HT1080 (cell line): ENCODE results near the gene SPAG6. TPM values are rescaled to one million over a fixed set of nuclear protein-coding genes. Genes with fewer than 3 reads are reported as not detected.
"Not testable (repeated sequence)": the region's sequence is repeated elsewhere in the genome, so short reads cannot be mapped to it uniquely, and the experiment has no call there.

Source experiments
- DNase-seq: peaks from one replicate; pipeline ENCODE4 v3.0.0-alpha.2; 2015; ENCODE audit warnings: low read depth
- total RNA-seq: library from RNA; depleted of rRNA; stranded (reverse); fragments of >200 nt; shearing (Covaris generic); gene quantifications from 2 replicates; pipeline ENCODE4 v1.2.3, GENCODE V29; 2014

SPAG6 gene
- total RNA-seq, 1 experiment from 2014 or later = not detected

DNA sequence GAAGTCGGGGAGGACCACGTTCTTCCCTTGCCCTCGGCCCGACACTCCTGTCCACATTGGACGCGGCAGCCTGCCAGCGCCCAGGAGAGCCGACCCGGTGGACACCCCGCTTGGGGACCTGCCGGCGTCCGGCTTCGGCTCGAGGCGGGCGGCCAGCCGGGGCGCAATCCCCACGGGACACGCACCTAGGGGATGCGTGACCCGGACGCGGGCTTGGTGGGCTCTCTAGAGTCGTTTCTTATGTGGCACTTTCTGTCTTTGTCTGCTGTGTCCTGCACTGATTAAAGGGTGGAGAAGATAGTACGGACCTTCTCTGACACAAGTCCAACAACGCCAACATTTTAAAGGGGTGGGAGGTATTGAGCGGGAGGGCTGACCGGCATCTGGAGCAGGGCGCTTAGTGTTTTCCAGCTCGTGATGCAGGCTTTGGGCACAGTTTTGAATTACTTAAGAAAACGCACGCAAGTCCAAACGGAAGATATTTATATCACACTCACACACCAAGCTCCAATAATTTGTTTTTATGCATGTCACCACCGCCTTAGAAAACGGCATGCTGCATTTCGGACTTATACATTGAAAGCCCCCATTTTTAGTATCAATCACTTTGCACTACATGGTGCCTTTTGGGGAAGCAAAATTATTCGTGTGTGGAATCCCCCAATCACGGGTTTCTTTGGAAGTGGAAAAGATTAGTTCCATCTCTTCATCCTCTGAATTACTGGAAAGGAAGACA is 3.9 kb upstream of the SPAG6 start:
- peak; percentile 34 for DNase-seq

DNA sequence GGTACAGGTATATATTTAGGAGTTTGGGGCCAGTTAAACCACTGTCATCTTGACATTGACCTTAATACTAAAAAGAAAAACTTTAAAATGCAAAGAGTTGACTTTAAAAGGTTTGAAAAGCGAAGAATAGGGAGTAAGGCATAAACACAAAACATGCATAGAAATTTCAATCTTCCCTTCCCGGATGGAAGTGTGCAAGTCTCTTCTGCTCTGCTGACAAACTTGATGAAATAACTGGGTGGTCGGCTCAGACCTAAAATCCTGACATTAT is 3.4 kb upstream of the SPAG6 start:
- DNase-seq = no peak

DNA sequence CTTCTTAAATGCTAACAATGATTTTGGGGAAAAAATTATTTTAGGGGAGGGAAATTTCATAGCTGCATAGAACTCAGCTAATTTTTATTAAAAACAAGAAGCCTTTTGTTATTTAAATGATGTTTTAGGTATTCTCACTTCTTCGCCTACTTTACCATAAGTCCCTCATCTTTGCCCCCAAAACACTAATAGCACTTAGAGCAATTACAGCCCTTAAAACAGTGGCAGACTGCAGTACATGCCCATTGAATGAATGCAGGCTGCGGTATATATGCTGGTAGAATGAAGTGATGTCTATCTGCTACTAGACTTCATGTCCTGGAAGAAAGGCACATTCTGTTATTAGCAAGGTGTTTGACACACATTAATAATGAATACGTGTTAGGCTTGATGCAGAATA is 2.9 kb upstream of the SPAG6 start:
- no peak for DNase-seq

DNA sequence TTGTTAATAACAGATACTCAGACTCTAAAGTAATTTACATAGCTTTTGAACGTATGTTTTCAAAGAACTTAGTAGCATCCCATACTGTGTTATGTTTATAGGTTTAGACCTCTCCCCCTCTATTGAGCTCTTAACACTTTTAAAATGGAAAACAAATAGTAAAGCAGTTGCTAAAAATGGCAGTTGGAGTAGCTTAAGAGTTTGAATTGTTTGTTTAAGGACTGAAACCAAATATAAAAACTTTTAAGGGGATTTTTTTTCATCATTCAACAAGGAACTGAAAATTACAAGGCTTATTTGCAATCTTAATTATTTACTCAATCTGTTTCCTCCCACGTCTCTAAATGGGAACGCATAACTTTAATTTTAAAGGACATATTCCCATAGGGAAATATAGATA is 1.6 kb upstream of the SPAG6 start:
- DNase-seq = no peak

DNA sequence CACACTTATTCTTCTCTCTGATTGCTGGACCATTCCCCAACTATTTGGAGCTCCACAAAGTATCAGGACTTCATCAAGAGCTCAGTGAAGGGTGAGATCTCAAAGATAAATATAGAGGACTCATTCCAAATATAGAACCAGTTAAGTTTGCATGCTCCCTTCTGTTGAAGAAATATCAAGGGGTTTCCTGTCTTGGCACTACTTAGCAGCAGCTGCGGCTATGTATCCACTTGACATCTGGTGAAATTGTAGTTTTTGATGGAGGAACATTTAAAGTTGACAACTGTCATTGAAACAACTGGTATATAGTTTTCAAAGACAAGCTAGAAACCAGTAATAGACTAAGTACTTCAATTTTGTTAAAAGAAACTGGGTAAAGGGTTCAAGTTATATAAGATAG is 1.0 kb upstream of the SPAG6 start:
- no peak for DNase-seq

DNA sequence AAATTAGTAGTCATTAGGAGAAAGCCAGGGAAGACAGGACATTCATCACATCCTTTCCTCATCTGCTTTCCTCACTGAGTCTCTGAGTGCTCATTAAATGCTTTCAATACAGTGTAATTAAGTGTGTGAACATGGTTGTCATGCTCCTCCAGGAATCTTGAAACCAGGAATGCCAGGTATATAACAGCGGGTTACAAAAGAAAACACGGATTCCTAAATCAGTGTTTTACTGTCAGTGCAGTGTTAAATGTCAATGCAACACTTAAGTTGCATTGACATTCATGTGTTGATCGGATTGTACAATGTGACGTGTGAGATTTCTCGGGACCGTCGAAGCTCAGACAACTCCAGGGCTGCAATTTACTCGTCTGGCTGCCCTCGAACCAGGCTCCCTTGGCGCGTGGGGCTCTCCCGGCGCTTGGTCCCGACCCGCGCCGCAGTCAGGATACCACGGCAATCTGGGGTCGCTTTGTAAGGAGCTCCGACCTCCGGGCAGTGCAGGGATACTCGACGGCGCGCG is 455 bp upstream of the SPAG6 start:
- DNase-seq = no peak

DNA sequence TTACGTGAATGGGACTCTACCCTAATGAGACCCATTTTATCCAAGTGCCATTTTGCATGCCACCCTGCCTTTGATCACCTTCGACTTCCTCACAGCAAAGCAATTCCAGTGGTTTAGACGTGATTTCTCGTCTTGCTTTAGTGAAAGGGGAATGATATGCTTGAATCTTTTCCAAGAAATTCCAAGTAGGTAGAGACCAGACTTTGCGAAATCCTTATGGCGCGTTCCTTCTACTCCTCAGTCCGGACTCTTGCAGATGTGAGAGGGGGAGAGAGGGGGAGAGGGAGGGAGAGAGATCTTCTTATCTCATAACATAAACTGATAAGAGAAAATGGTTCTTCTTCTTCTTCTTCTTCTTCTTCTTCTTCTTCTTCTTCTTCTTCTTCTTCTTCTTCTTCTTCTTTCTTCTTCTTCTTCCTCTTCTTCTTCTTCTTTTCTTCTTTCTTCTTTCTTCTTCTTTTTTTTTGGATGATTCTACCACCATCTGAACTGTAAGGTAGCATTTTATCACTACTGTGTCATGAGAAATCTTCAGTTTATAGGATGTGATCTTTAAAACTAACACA is 883 bp downstream of the SPAG6 start:
- no peak for DNase-seq

DNA sequence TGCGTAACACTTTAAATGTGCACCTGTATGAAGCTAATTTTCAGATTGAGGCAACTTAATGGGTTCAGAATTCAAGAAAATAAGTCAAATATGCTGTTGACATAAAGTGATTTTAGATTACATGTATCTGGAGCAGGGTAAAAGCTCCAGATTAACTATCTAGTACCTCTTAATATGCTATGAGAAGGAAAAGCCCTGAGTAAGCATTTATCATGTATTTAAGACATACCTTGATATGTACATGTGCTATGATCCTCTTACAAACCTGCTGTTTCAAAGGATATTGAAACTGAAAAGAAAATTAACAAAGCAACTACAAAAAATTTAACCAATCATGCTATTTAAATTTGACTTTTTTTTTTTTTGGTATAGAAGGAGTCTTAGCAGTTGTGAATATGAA is 4.5 kb downstream of the SPAG6 start:
- no peak for DNase-seq

DNA sequence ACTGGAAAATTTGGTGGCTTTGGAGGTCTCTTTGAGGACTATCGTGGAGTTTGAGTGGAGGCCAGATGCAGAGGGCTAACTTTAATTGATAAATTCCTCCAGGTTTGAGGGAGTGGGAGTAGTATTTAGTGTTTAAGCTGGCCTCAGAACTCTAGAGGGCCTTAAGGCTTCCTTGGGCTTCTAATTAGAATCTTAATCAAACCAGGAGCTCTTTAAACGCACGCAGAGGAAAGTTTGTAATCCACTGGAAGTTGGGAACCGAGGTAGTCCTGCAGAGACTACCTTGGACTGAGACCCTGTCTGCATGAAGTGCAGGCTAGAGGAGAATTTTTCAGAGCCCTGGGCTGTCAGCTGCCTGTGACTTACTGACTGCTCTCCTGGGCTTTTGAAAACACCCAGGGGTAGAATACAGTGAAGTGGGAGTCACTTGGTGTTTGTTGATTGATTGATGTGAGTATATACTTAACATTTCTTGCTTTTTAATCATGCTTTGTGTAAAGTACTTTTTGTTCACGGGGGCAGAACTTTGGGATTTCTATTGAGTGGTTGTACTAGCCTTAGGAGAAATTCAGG is 5.9 kb downstream of the SPAG6 start:
- DNase-seq = no peak

DNA sequence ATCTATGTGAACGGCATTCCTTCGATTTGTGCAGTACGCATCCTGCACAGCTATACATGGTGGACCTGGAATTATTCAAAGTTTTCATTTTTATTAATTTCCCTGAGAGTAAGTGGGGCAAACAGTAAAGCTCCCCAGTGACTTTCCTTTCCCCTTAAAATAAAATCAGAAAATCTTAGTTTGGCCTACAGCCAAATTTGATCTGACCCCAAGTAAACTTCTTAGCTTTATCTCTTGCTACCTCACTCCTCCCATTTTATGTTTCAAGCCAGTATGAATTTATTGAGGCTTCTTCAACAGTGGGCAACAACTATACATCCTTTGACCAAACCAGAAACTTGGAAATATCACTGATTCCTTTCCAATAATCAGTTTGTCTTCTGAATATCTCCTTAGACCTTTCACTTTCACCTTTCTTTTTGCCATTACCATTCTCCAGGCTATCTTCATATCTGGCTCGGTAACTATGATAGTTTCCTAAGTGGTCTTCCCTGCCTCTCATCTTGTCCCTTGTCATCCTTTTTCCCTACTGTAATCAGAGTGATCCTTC is 11.1 kb downstream of the SPAG6 start:
- no peak for DNase-seq

DNA sequence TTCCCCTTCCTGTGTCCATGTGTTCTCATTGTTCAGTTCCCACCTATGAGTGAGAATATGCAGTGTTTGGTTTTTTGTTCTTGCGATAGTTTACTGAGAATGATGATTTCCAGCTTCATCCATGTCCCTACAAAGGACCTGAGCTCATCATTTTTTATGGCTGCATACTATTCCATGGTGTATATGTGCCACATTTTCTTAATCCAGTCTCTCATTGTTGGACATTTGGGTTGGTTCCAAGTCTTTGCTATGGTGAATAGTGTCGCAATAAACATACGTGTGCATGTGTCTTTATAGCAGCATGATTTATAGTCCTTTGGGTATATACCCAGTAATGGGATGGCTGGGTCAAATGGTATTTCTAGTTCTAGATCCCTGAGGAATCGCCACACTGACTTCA is 12.5 kb downstream of the SPAG6 start:
- DNase-seq = not testable (repeated sequence)

DNA sequence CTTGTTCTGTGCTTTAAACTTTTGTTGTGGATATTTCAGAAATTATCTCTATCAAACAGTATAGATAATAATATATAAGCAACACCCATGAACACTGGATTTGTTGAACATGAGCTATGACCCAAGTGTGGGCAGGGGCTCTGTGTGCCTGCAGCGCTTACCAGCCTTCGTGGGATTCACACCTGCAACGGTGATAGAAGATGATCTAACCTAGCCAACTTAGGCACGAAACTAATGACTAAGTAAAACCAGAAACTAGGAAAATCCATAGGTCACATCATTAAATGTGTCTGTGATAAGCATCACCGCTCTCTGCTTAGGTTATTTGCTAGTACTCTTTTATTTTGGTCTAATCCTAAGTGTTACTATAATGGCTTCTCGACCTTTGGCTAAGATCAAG is 18.0 kb downstream of the SPAG6 start:
- no peak for DNase-seq

DNA sequence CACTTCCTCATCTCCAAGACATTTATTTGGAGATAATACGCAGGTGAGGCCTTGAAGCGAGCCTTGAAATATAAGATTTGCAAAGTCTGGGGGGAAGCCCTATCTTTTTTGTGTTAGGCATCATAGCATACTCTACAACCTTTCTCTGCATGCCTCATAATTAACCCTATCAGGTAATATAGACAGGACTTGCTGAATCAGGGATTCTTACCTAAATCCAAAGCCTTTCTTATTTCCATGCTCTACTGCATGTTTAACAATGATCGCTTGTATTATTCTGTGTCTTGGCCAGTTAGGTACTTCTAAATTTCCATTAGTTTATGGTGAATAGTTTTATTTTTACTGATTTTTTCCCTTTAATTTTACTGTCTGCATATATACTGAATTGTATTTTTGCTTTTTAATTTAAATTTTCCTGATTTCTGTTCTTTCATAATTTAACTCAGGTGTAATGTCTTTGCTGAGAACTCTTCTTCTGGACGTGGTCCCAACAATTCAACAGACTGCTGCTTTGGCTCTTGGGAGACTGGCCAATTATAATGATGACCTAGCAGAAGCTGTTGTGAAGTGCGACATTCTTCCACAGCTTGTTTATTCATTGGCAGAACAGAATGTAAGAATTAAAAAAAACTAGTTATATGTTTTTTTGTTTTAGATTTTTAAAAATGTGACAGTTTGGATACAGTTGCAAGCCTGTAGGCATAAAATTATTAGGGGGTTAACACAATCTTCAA is 19.3 kb downstream of the SPAG6 start:
- DNase-seq = no peak

DNA sequence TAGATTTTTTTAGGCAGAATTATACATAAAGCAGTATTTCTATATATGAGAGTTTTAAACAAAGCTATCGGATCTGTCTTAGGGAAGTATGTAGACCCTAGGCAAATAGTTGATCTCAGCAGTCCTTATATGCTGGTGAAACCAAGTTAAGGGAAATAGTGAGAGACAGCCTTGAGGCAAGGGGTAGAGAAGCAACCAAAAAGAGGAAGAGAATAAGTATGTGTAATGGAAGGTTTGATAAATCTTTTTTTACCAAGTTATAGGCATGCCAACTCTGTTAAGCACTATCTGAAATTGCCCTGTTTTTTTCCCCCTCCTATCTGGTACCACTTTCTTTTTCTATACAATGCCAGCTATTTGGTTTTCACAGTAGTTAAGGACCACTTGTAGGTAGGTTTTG is 19.9 kb downstream of the SPAG6 start:
- no peak for DNase-seq

DNA sequence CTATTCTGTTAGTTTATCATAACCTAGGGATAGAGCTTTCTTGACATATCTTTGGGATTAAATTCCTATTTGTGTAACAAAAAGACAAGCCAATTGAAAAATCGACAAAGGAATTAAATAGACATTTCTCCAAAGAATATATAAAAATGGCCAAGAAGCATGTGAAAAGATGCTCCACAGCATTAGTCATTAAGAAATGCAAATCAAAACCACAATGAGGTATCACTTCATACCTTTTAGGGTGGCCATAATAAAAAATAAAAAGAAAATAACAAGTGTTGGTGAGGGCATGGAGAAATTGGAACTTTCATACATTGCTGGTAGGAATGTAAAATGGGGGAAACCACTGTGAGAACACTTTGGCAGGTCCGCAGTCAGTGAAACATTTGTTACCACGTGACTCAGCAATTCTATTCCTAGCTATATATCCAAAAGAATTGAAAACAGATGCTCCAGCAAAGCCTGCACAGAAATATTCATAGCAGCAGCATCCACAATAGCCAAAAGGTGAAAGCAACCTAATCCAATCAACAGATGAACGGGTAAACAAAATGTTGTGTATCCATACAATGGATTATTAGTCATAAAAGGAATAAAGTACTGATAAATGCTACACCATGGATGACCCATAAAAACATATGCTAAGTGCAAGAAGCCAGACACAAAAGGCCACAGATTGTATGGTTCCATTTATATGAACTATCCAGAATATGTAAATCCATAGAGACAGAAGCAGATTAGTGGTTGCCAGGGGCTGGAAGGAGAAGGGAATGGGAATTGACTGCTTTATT is 20.5 kb downstream of the SPAG6 start:
- no peak for DNase-seq

DNA sequence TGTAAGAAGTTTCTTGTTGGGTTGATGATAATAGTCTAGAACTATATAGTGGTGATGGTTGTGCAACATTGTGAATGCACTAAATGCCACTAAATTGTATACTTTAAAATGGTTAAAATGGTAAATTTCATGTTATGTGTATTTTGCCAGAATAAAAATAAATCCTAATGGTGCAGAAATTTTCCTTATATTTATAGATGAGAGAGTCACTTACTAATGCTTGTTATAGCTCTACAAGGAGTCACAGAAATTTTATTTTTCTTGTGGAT is 21.1 kb downstream of the SPAG6 start:
- DNase-seq = no peak

DNA sequence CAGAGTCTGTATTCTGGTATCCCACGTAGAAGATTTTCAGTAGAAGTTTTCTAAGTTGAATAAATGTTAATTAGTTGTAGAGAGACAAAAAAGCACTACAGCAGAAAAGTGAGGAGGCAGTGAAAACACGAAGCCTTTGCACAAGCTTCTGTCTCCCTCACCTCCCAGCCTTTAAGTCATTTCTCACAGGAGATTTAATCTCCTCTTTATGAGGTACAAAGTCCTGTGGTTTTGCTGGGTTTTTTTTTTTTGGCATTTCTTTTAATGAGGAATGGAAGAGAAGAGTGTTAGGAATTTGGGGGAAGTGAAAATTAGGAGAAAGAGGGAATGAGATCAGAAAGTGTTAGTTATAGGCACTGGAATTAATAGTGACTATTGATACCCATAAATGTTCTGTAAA is 21.5 kb downstream of the SPAG6 start:
- no peak for DNase-seq

DNA sequence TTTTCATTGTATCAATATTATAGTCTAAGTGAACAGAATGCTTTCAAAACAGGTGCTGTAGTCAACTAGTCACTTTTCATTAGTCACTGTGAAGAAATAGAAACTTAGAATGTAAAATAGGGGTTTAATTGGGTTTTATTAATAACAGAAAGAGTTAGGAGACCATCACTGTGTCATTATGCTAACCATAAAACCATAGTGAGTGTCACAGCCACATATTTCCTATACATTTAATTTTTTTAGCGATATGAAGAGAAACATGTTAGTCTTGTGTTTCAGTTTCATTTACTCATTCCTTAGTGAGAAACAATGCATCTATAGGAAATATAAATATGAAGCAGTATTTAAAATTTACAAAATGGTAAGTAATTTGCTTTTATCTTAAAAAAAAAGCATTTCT is 22.2 kb downstream of the SPAG6 start:
- DNase-seq = no peak

DNA sequence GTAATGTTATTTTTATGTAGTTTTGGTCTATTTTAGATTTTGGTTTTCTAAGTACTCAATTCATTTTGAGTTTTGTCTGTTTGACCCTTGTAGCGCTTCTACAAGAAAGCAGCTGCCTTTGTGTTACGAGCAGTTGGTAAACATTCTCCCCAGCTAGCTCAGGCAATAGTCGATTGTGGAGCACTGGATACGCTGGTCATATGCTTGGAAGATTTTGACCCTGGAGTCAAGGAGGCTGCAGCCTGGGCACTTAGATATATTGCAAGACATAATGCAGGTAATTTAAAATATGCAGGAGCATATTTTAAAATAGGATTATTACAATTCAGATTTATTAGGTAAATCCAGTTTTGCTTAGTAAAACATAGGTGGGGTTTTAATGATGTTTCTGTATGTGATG is 23.1 kb downstream of the SPAG6 start:
- no peak for DNase-seq

DNA sequence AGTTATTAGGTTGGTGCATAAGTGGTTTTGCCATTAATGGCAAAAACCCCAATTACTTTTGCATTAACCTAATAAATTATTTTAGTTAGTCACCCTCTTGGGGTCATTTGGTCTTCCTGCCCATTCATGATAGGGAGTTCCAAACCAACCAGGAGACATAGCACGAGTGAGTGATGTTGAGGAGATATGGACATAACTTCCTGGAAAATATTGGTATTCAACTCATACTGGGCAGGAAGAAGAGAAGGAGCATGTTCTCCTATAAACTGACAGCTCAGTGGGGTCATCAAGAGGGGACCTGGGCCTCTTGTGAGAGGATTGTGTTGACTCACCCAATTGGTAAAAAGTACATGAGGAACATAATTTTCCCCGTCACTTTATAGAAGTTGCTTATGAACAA is 23.7 kb downstream of the SPAG6 start:
- no peak for DNase-seq

DNA sequence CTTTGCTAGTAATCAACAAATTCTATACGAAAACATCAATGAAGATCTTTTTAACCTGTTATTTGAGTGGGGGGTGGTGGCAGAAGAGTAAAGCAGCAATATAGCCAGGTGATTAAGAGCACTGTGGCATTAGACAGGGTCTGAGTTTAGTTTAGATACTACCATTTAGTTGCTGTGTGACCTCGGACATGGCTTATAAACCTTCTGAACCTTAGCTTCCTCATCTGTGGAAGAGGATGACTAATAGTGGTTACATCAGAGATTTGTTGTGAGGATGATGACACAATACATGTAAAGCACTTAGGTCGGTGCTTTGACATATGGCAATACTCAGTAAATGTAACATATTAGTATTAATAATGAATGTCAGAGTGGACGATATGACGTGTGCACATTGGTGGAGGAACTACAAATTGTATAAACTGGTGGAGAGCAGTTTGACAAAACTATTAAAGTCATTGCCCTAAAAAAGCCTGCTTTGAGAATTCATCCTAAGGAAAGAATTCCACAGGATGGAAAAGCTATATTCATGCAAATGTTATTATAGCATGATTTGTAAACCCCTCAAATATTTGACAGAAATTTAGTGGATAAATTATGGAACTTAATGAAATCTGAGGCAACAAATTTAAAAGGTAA is 24.3 kb downstream of the SPAG6 start:
- peak; percentile 53 for DNase-seq
